Measurements from ENCODE around the gene ILDR1.

Gene ILDR1

DNA sequence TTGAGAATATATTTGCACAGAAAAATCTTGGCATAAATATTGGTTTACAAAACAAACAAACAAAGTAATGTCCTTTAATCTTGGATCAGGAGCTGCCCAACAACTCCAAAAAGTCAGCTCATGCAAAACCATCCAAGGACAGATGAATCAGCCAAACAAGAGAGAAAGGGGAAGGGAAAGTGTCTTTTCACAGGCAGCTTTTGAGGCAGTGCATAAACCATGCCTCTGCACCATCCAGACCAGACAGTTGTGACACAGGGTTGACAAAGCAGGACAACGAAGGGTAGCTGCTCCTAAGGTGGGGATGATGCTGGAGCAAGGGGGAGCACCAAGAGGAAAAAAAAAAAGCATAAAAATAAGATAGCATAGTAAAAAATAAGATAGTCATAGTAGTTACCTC, 41.9 kb upstream of the ILDR1 start:
- Histone ChIP-seq H3K79me2 (ENCODE audit: control insufficient read depth, insufficient read depth, low read length) (no peaks in the 10 kb centered on the region), H3K36me3 (ENCODE audit: control insufficient read depth, insufficient read depth, low read length) (no peaks in the 10 kb centered on the region), H3K4me2 (ENCODE audit: low read length) (no peak overlapping the region), H3K27ac (ENCODE audit: low read depth, low read length) (no peak overlapping the region), H3K23ac (ENCODE audit: low read length) (no peak overlapping the region), H2AK5ac (ENCODE audit: low read length) (no peak overlapping the region), H3K27me3 (ENCODE audit: insufficient read depth, low read length, poor library complexity) (no peaks in the 10 kb centered on the region), H3K9ac (ENCODE audit: low read length) (no peak overlapping the region), H4K5ac (ENCODE audit: low read length) (no peak overlapping the region), H2BK15ac (replicated peaks; ENCODE audit: low read depth) (no peak overlapping the region), H3K4me3 (ENCODE audit: low read length) (no peak overlapping the region), H2BK5ac (ENCODE audit: low read length) (no peak overlapping the region), H3K56ac (ENCODE audit: low read length) (no peak overlapping the region), H2BK120ac (ENCODE audit: low read depth, low read length) (no peak overlapping the region), H3K79me1 (ENCODE audit: low read length) (no peaks in the 10 kb centered on the region), H3K18ac (ENCODE audit: low read length) (no peak overlapping the region), H3K4me1 (ENCODE audit: control insufficient read depth, low read depth, low read length) (peaks cover 2% of the 10 kb centered on the region), H4K8ac (ENCODE audit: low read depth, low read length) (no peak overlapping the region), H3K4ac (ENCODE audit: low read depth, low read length) (no peak overlapping the region)
- WGBS (ENCODE audit: extremely low coverage, insufficient coverage, low lambda C conversion rate): no CpG with 5 or more reads among the region's 1 CpG
- DNase-seq: no peak

DNA sequence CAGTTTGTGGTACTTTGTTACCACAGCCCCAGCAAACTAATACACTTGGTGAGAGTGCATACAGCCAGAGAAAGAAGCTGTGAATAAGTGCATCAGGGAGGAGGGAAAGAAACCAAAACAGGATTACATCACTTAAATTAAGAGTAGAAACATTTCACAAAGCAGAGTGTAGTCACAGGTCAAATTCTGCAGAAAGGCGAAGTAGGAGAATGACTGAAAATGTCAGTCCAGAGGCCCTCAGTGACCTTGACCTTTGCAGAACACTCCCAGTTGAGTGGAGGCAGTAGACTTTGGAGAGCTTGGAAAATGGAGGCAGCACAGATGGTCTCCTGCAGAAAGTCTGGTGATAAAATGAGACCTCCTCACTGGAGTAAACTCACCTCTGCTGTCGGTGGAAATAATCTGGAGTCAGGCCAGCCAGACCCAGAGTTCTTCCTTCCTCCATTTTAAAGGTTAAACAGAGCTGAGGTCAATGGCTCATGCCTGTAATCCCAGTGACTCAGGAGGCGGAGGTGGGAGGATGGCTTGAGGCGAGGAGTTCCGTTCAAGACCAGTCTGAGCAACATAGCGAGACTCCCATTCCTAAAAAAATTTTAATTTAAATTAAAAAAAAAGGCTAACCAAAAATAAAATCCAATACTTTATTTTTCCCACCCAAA, 38.1 kb upstream of the ILDR1 start:
- Histone ChIP-seq H3K56ac (ENCODE audit: low read length) (no peak overlapping the region), H4K5ac (ENCODE audit: low read length) (no peak overlapping the region), H3K4me1 (ENCODE audit: control insufficient read depth, low read depth, low read length) (no peaks in the 10 kb centered on the region), H3K4me3 (ENCODE audit: low read length) (no peak overlapping the region), H2BK120ac (ENCODE audit: low read depth, low read length) (no peak overlapping the region), H2BK15ac (replicated peaks; ENCODE audit: low read depth) (no peak overlapping the region), H3K9ac (ENCODE audit: low read length) (no peak overlapping the region), H2BK5ac (ENCODE audit: low read length) (no peak overlapping the region), H3K18ac (ENCODE audit: low read length) (no peak overlapping the region), H4K8ac (ENCODE audit: low read depth, low read length) (no peak overlapping the region), H3K36me3 (ENCODE audit: control insufficient read depth, insufficient read depth, low read length) (no peaks in the 10 kb centered on the region), H2AK5ac (ENCODE audit: low read length) (no peak overlapping the region), H3K4ac (ENCODE audit: low read depth, low read length) (no peak overlapping the region), H3K79me1 (ENCODE audit: low read length) (no peaks in the 10 kb centered on the region), H3K79me2 (ENCODE audit: control insufficient read depth, insufficient read depth, low read length) (no peaks in the 10 kb centered on the region), H3K23ac (ENCODE audit: low read length) (no peak overlapping the region), H3K27ac (ENCODE audit: low read depth, low read length) (no peak overlapping the region), H3K4me2 (ENCODE audit: low read length) (no peak overlapping the region), H3K27me3 (ENCODE audit: insufficient read depth, low read length, poor library complexity) (no peaks in the 10 kb centered on the region)
- WGBS (ENCODE audit: extremely low coverage, insufficient coverage, low lambda C conversion rate): no CpG with 5 or more reads among the region's 6 CpGs
- DNase-seq: no peak

DNA sequence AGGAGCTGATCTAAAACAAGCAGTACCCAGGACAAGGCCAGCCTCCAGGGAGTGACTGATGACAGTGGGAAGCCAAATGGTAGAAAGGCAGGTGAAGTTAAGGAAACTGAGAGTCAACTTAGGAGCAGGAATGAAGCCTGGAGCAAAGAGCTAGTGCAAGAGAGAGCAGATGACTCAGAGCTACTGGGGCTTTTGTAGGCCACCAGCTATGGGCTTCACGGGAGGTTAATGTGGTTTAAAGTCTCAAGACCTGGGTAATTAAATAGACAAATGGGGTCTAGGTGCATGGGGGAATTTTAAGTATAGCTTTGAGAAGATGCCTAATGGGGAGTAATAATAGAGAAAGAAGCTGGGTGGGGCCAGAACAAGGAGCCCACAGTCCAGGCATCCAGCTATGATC, 36.2 kb upstream of the ILDR1 start:
- Histone ChIP-seq H3K23ac (ENCODE audit: low read length) (no peak overlapping the region), H2BK5ac (ENCODE audit: low read length) (no peak overlapping the region), H3K79me1 (ENCODE audit: low read length) (no peaks in the 10 kb centered on the region), H2AK5ac (ENCODE audit: low read length) (no peak overlapping the region), H4K8ac (ENCODE audit: low read depth, low read length) (no peak overlapping the region), H3K27ac (ENCODE audit: low read depth, low read length) (no peak overlapping the region), H3K18ac (ENCODE audit: low read length) (no peak overlapping the region), H3K4me1 (ENCODE audit: control insufficient read depth, low read depth, low read length) (no peaks in the 10 kb centered on the region), H2BK15ac (replicated peaks; ENCODE audit: low read depth) (no peak overlapping the region), H2BK120ac (ENCODE audit: low read depth, low read length) (no peak overlapping the region), H3K27me3 (ENCODE audit: insufficient read depth, low read length, poor library complexity) (no peaks in the 10 kb centered on the region), H3K79me2 (ENCODE audit: control insufficient read depth, insufficient read depth, low read length) (no peaks in the 10 kb centered on the region), H3K4me2 (ENCODE audit: low read length) (no peak overlapping the region), H3K4me3 (ENCODE audit: low read length) (no peak overlapping the region), H3K9ac (ENCODE audit: low read length) (no peak overlapping the region), H3K4ac (ENCODE audit: low read depth, low read length) (no peak overlapping the region), H3K56ac (ENCODE audit: low read length) (no peak overlapping the region), H3K36me3 (ENCODE audit: control insufficient read depth, insufficient read depth, low read length) (no peaks in the 10 kb centered on the region), H4K5ac (ENCODE audit: low read length) (no peak overlapping the region)
- no CpG with 5 or more reads among the region's 1 CpG for WGBS (ENCODE audit: extremely low coverage, insufficient coverage, low lambda C conversion rate)
- no peak for DNase-seq

DNA sequence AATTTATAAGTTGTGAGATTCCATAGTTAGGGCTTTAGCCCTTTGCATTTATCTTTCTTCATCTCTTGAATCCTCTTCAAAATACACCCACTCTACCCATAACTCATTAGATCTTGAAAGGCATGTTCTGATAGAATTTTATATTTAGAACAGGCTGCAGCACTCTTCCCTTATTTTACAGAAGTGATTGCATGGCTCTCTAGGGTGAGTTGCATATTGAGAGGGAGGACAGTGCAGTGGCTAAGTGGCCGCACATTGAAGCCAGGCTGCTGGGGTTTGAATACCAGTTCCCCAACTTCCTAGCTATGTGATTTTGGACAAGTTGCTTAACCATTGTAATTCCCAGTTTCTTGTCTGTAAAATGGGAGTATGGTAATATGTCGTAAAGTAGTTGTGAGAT, 35.6 kb upstream of the ILDR1 start:
- Histone ChIP-seq H3K4me1 (ENCODE audit: control insufficient read depth, low read depth, low read length) (no peaks in the 10 kb centered on the region), H3K27ac (ENCODE audit: low read depth, low read length) (no peak overlapping the region), H3K4me3 (ENCODE audit: low read length) (no peak overlapping the region), H3K9ac (ENCODE audit: low read length) (no peak overlapping the region), H3K18ac (ENCODE audit: low read length) (no peak overlapping the region), H3K79me2 (ENCODE audit: control insufficient read depth, insufficient read depth, low read length) (no peaks in the 10 kb centered on the region), H3K27me3 (ENCODE audit: insufficient read depth, low read length, poor library complexity) (no peaks in the 10 kb centered on the region), H2BK120ac (ENCODE audit: low read depth, low read length) (no peak overlapping the region), H3K56ac (ENCODE audit: low read length) (no peak overlapping the region), H2BK5ac (ENCODE audit: low read length) (no peak overlapping the region), H4K8ac (ENCODE audit: low read depth, low read length) (no peak overlapping the region), H4K5ac (ENCODE audit: low read length) (no peak overlapping the region), H3K4ac (ENCODE audit: low read depth, low read length) (no peak overlapping the region), H3K23ac (ENCODE audit: low read length) (no peak overlapping the region), H3K79me1 (ENCODE audit: low read length) (no peaks in the 10 kb centered on the region), H3K36me3 (ENCODE audit: control insufficient read depth, insufficient read depth, low read length) (no peaks in the 10 kb centered on the region), H3K4me2 (ENCODE audit: low read length) (no peak overlapping the region), H2BK15ac (replicated peaks; ENCODE audit: low read depth) (no peak overlapping the region), H2AK5ac (ENCODE audit: low read length) (no peak overlapping the region)
- no CpG with 5 or more reads among the region's 2 CpGs for WGBS (ENCODE audit: extremely low coverage, insufficient coverage, low lambda C conversion rate)
- no peak for DNase-seq

DNA sequence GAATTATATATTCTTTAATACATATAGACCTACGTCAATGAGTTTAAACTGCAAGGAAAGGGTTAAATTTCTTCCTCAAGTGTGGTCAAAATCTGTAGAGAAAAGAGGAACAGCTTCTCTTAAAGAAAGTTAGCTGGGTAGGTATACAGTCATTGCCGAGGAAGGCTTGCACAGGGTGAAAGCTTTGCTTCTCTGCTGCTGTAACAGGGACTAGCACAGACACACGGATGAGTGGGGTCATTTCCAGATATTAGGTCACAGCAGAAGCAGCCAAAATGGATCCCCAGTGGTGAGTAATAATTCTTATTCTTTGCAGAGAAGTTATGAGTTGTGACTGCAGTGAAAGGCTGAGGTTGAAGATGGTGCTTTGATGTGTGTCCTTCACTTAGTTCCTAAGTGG, 33.2 kb upstream of the ILDR1 start, which contains the start of gene CD86:
Gene CD86, plus strand, starts transcription at position 148 of the 400 bp plus-strand sequence. Its CDS starts 128 bp downstream, at position 276.
- no peak within 1 kb of the TSS for H3K56ac ChIP-seq (ENCODE audit: low read length)
- H3K9ac ChIP-seq (ENCODE audit: low read length): no peak within 1 kb of the TSS
- no peak within 1 kb of the TSS for H2BK15ac ChIP-seq (replicated peaks; ENCODE audit: low read depth)
- H3K4me1 ChIP-seq (ENCODE audit: control insufficient read depth, low read depth, low read length): no peaks in the 10 kb centered on the region
- H3K27me3 ChIP-seq (ENCODE audit: insufficient read depth, low read length, poor library complexity): no peaks in the 10 kb centered on the region
- H3K23ac ChIP-seq (ENCODE audit: low read length): no peak within 1 kb of the TSS
- H3K18ac ChIP-seq (ENCODE audit: low read length): no peak within 1 kb of the TSS
- no peak within 1 kb of the TSS for H3K4ac ChIP-seq (ENCODE audit: low read depth, low read length)
- H3K79me1 ChIP-seq (ENCODE audit: low read length): no peaks in the 10 kb centered on the region
- no peaks in the 10 kb centered on the region for H3K79me2 ChIP-seq (ENCODE audit: control insufficient read depth, insufficient read depth, low read length)
- H2BK5ac ChIP-seq (ENCODE audit: low read length): no peak within 1 kb of the TSS
- H4K5ac ChIP-seq (ENCODE audit: low read length): no peak within 1 kb of the TSS
- H4K8ac ChIP-seq (ENCODE audit: low read depth, low read length): no peak within 1 kb of the TSS
- no peaks in the 10 kb centered on the region for H3K36me3 ChIP-seq (ENCODE audit: control insufficient read depth, insufficient read depth, low read length)
- no peak within 1 kb of the TSS for H3K27ac ChIP-seq (ENCODE audit: low read depth, low read length)
- H2BK120ac ChIP-seq (ENCODE audit: low read depth, low read length): no peak within 1 kb of the TSS
- no CpG with 5 or more reads among the region's 3 CpGs for whole genome bisulfite sequencing (ENCODE audit: extremely low coverage, insufficient coverage, low lambda C conversion rate)
- H3K4me3 ChIP-seq (ENCODE audit: low read length): no peak within 1 kb of the TSS
- no peak for DNase-seq
- no peak within 1 kb of the TSS for H2AK5ac ChIP-seq (ENCODE audit: low read length)
- H3K4me2 ChIP-seq (ENCODE audit: low read length): no peak within 1 kb of the TSS

DNA sequence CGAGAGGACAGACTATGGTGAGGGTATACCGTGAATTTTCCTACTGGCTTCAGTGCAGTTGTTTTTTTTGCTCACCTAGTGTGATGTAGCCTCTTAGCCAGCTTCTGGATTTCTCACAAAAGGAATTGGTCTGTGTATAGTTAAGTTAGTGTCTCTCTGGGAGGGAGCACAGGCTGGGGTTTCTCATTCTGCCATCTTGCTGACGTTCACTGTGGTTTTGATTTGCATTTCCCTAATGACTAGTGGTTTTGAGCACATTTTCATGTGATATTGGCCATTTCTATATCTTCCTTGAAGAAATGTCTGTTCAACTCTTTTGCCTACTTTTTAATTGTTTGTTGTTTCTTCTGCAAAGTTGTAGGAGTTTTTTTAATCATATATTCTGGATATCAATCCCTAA, 30.9 kb upstream of the ILDR1 start:
- H3K4me3 ChIP-seq (ENCODE audit: low read length): no peak overlapping the region
- no peak overlapping the region for H4K5ac ChIP-seq (ENCODE audit: low read length)
- no peaks in the 10 kb centered on the region for H3K79me2 ChIP-seq (ENCODE audit: control insufficient read depth, insufficient read depth, low read length)
- no peak overlapping the region for H2BK120ac ChIP-seq (ENCODE audit: low read depth, low read length)
- no peak for DNase-seq
- H3K18ac ChIP-seq (ENCODE audit: low read length): no peak overlapping the region
- H3K4ac ChIP-seq (ENCODE audit: low read depth, low read length): no peak overlapping the region
- H3K56ac ChIP-seq (ENCODE audit: low read length): no peak overlapping the region
- H2AK5ac ChIP-seq (ENCODE audit: low read length): no peak overlapping the region
- no peaks in the 10 kb centered on the region for H3K79me1 ChIP-seq (ENCODE audit: low read length)
- H2BK15ac ChIP-seq (replicated peaks; ENCODE audit: low read depth): no peak overlapping the region
- no peak overlapping the region for H4K8ac ChIP-seq (ENCODE audit: low read depth, low read length)
- H3K27ac ChIP-seq (ENCODE audit: low read depth, low read length): no peak overlapping the region
- no peaks in the 10 kb centered on the region for H3K27me3 ChIP-seq (ENCODE audit: insufficient read depth, low read length, poor library complexity)
- WGBS (ENCODE audit: extremely low coverage, insufficient coverage, low lambda C conversion rate): no CpG with 5 or more reads among the region's 3 CpGs
- H3K23ac ChIP-seq (ENCODE audit: low read length): no peak overlapping the region
- no peak overlapping the region for H2BK5ac ChIP-seq (ENCODE audit: low read length)
- no peaks in the 10 kb centered on the region for H3K4me1 ChIP-seq (ENCODE audit: control insufficient read depth, low read depth, low read length)
- H3K4me2 ChIP-seq (ENCODE audit: low read length): no peak overlapping the region
- no peaks in the 10 kb centered on the region for H3K36me3 ChIP-seq (ENCODE audit: control insufficient read depth, insufficient read depth, low read length)
- H3K9ac ChIP-seq (ENCODE audit: low read length): no peak overlapping the region

All from mesendoderm (in vitro differentiated cells).